Motor neuron (in vitro differentiated cells): ENCODE data around the gene KNTC1. TPM values are rescaled to one million over a fixed set of nuclear protein-coding genes. Genes with fewer than 3 reads are reported as not detected.
"Not testable (repeated sequence)": the region's sequence is repeated elsewhere in the genome, so short reads cannot be mapped to it uniquely, and the experiment has no call there.

Experiments used
- ATAC-seq, 8 experiments: fragments of 200-7000 bp; cut with Tn5 transposase; replicated peaks in 6 of 8; 2 replicates each; pipeline ENCODE4 v1.8.0; 2021; ENCODE audit warnings: mild to moderate bottlenecking in 8 of 8, moderate library complexity in 8 of 8
- H3K27ac ChIP-seq, 2 donors: fragments of 250-450 bp; sonication (Bioruptor Pico); 2 replicates each; pipeline ENCODE4 v1.9.0; 2021; ENCODE audit warnings: antibody characterized with exemption in 2 of 2, mild to moderate bottlenecking in 2 of 2, moderate library complexity in 1 of 2
- H3K4me1 ChIP-seq, 2 donors: fragments of 250-450 bp; sonication (Bioruptor Pico); replicated peaks in 1 of 2; 2 replicates each; pipeline ENCODE4 v1.6.1; 2021; ENCODE audit warnings: antibody characterized with exemption in 2 of 2, mild to moderate bottlenecking in 2 of 2, moderate library complexity in 1 of 2
- H3K4me3 ChIP-seq, 5 donors: fragments of 250-450 bp; sonication (Bioruptor Pico); 2 replicates each; pipeline ENCODE4 v1.9.0; 2021; ENCODE audit warnings: antibody characterized with exemption in 5 of 5, mild to moderate bottlenecking in 5 of 5, moderate library complexity in 4 of 5
- WGBS, 10 experiments: fragments of 450-650 bp; shearing (Covaris generic); methylation state at CpG; one replicate each; pipeline ENCODE4 v1.0.0; 2022; 5-methylcytosine and 5-hydroxymethylcytosine counted together
- in situ Hi-C, 9 experiments: fragments of 400-800 bp; cut with MboI; loops; one replicate each; pipeline ENCODE4 v1.15.0; 2021; ENCODE audit warnings: low sequenced_read_pairs in 9 of 9, low pct_unique_long_range_greater_than_20kb in 2 of 9; ENCODE audit not compliant: unreplicated experiment in 9 of 9
- total RNA-seq, 8 experiments: library from RNA; unstranded; fragments of 300-600 nt; gene quantifications; 2 replicates each; pipeline versions ENCODE4 v1.2.3 to v1.2.4, GENCODE V29; 2022

Gene KNTC1, protein sequence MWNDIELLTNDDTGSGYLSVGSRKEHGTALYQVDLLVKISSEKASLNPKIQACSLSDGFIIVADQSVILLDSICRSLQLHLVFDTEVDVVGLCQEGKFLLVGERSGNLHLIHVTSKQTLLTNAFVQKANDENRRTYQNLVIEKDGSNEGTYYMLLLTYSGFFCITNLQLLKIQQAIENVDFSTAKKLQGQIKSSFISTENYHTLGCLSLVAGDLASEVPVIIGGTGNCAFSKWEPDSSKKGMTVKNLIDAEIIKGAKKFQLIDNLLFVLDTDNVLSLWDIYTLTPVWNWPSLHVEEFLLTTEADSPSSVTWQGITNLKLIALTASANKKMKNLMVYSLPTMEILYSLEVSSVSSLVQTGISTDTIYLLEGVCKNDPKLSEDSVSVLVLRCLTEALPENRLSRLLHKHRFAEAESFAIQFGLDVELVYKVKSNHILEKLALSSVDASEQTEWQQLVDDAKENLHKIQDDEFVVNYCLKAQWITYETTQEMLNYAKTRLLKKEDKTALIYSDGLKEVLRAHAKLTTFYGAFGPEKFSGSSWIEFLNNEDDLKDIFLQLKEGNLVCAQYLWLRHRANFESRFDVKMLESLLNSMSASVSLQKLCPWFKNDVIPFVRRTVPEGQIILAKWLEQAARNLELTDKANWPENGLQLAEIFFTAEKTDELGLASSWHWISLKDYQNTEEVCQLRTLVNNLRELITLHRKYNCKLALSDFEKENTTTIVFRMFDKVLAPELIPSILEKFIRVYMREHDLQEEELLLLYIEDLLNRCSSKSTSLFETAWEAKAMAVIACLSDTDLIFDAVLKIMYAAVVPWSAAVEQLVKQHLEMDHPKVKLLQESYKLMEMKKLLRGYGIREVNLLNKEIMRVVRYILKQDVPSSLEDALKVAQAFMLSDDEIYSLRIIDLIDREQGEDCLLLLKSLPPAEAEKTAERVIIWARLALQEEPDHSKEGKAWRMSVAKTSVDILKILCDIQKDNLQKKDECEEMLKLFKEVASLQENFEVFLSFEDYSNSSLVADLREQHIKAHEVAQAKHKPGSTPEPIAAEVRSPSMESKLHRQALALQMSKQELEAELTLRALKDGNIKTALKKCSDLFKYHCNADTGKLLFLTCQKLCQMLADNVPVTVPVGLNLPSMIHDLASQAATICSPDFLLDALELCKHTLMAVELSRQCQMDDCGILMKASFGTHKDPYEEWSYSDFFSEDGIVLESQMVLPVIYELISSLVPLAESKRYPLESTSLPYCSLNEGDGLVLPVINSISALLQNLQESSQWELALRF (N-terminal part only)
- 10 to 100 TPM in 7 of 8 experiments, 1 to 10 TPM in 1; 6.4 to 60.1 (median 14.1) TPM for total RNA-seq

DNA sequence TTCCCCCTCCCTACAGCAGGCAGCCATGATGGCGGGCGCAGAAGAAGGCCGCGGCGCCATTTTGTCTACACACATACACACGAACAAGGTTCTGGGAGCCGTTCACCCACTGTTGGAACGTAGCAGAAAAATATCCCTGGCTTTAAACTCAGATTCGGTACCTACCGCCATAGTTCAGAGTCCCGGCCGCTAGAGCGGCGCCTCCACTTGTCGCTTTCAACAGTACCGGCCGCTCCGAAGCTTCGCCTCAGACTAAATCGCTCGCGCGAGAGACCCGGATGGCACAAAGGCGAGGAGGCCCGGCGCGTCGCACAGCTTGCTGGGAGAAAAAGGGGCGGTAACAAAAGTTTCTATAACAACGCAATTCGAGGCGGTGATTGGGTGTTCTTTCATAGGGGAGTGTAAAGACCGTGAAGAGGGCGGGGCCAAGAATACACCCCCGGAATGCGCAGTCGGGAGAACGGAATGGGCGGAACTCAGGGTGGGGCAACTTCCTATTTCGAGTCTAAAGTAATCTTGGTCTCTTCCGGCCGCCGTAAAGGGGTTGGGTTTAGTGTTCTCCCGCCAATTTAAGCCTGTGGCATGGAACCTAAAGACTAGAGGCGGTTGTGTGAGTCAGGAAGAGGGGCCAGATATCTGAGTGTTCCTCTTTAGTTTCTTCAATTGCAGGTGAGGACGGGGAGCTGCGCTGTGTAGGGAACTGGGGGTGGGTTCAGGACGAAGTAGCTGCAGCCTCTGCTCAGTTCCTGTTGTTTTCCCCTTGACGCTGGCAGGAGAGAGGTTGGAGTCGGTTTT is at the start of gene KNTC1, which contains the start of gene RSRC2:
KNTC1 (plus strand) TSS at position 567 of the 795 bp plus-strand sequence. CDS start 2,815 bp downstream, outside the sequence.
RSRC2 (minus strand) TSS at position 254 of the 795 bp plus-strand sequence; CDS start at position 171, 83 bp downstream.
- in situ Hi-C loops: no loop called here
- peak; percentile 87 to 97 (median 95) for ATAC-seq
- Histone ChIP-seq H3K27ac (peak within 1 kb of the TSS; percentile 100), H3K4me1 (peaks cover 7 to 23% of the 10 kb centered on the region in 2 donors), H3K4me3 (peak within 1 kb of the TSS; percentile 64 to 99 (median 85))
- WGBS, 10 experiments: 0 to 2% (median 1%) methylated on average over 8 to 27 of the region's 51 CpGs; no CpG with 5 or more reads in 3 of the 10 experiments

GRCh38 chr12:122480753-122481152 is 46.3 kb upstream of the KNTC1 start:
- in situ Hi-C loops: no loop called here
- H3K27ac ChIP-seq: no peak overlapping the region
- no peak for ATAC-seq
- H3K4me1 ChIP-seq: no peaks in the 10 kb centered on the region
- WGBS, 10 experiments: 75 to 100% (median 90%) methylated on average over 1 to 5 of the region's 8 CpGs; no CpG with 5 or more reads in 3 of the 10 experiments
- no peak overlapping the region for H3K4me3 ChIP-seq

DNA sequence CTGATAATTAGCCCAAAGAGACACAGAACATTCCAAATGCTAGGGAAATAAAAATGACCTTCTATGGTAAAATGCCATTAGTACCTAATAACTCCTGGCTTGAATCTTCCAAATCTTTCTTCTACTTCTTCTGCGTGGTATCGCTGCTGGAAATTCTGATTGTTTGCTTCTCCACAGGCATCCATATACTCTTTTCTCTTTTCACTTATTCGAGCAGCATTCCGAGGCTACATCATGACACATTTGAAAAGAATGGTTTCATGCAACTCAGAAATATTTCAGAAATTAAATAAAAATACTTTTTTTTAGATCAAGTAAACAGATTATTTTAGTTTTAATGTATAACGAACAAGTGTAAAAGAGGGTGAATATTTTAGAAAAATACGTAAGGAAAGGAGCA is 45.2 kb upstream of the KNTC1 start:
- no peaks in the 10 kb centered on the region for H3K4me1 ChIP-seq
- H3K4me3 ChIP-seq: no peak overlapping the region
- no peak overlapping the region for H3K27ac ChIP-seq
- no peak for ATAC-seq
- 87 to 100% (median 96%) methylated on average over 5 to 6 of the region's 6 CpGs for WGBS, 10 experiments
- in situ Hi-C loops: no loop called here

- WGBS, 10 experiments: 90 to 100% (median 100%) methylated on average over 1 to 4 of the region's 5 CpGs
- no peak for ATAC-seq
- no peak overlapping the region for H3K4me3 ChIP-seq
- in situ Hi-C loops: no loop called here
- H3K4me1 ChIP-seq: no peaks in the 10 kb centered on the region
- H3K27ac ChIP-seq: no peak overlapping the region
Measured at GRCh38 chr12:122483969-122484368, 43.1 kb upstream of the KNTC1 start.

DNA sequence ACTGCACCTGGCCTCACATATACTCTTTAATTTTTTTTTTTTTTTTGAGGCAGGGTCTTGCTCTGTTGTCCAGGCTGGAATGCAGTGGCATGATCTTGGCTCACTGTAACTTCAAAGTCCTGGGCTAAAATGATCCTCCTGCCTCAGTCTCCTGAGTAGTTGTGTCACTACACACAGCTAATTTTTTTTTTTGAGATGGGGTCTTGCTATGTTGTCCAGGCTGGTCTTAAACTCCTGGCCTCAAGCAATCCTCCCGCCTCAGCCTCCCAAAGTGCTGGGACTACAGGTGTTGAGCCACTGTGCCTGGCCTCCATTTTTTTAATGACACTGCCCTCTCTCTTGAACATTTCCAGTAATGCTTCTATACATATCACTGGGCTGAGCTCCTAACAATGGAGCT is 42.7 kb upstream of the KNTC1 start:
- ATAC-seq, H3K27ac ChIP-seq, in situ Hi-C loops, H3K4me1 ChIP-seq, H3K4me3 ChIP-seq: not testable (repeated sequence)
- 100% methylated on average over 1 of the region's 1 CpG; no CpG with 5 or more reads in 5 of the 10 experiments for WGBS, 10 experiments

GRCh38 chr12:122486360-122486759 is 40.7 kb upstream of the KNTC1 start:
- 86 to 100% (median 96%) methylated on average over 4 to 5 of the region's 6 CpGs; no CpG with 5 or more reads in 7 of the 10 experiments for WGBS, 10 experiments
- H3K4me1 ChIP-seq, ATAC-seq, H3K27ac ChIP-seq, H3K4me3 ChIP-seq, in situ Hi-C loops: not testable (repeated sequence)

- no peak for ATAC-seq
- in situ Hi-C loops: no loop called here
- Histone ChIP-seq H3K27ac (no peak overlapping the region), H3K4me3 (no peak overlapping the region), H3K4me1 (no peaks in the 10 kb centered on the region)
- WGBS, 10 experiments: 88 to 100% (median 100%) methylated on average over 1 to 6 of the region's 7 CpGs; no CpG with 5 or more reads in 1 of the 10 experiments
Measured at GRCh38 chr12:122486805-122487426, 40.1 kb upstream of the KNTC1 start.

DNA sequence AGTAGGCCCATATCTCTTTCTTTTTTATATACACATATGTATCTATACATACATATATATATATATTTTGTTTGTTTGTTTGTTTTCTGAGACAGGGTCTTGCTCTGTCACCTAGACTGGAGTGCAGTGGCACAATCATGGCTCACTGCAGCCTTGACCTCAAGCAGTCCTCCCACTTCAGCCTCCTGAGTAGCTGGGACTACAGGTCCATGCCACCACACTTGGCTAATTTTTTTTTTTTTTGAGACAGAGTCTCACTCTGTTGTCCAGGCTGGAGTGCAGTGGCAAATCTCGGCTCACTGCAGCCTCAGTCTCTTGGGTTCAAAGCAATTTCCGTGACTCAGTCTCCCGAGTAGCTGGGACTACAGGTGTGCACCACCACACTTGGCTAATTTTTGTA is 39.2 kb upstream of the KNTC1 start:
- H3K27ac ChIP-seq, H3K4me1 ChIP-seq, H3K4me3 ChIP-seq, ATAC-seq, in situ Hi-C loops: not testable (repeated sequence)
- 90 to 100% (median 100%) methylated on average over 1 to 3 of the region's 3 CpGs; no CpG with 5 or more reads in 5 of the 10 experiments for WGBS, 10 experiments

- ATAC-seq: no peak
- Histone ChIP-seq H3K4me3 (no peak overlapping the region), H3K4me1 (no peaks in the 10 kb centered on the region), H3K27ac (no peak overlapping the region)
- 84 to 100% (median 93%) methylated on average over 1 to 2 of the region's 2 CpGs; no CpG with 5 or more reads in 2 of the 10 experiments for WGBS, 10 experiments
- in situ Hi-C loops: no loop called here
Measured at GRCh38 chr12:122489038-122489437, 38.0 kb upstream of the KNTC1 start.

DNA sequence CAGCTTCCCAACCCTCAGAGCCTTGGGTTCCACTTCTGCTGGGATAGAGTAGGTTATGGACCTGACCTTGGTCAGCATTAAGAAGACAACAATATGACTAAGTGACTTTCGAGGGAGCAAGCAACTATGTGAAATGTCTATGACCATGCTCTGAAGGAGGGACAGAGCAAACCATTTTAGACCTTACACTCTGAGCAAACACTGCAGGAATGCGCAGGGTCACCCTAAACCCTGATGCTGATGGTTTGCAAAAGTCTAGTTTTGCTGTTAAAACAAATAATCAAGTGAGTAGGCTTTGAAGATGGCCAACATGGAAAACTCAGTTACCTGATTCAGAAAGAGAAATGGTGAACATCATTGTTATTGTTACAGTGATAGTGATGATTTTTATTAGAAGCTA is 35.1 kb upstream of the KNTC1 start:
- H3K4me3 ChIP-seq: no peak overlapping the region
- in situ Hi-C loops: no loop called here
- no peak for ATAC-seq
- WGBS, 10 experiments: 71 to 100% (median 100%) methylated on average over 1 to 2 of the region's 2 CpGs; no CpG with 5 or more reads in 3 of the 10 experiments
- no peak overlapping the region for H3K27ac ChIP-seq
- H3K4me1 ChIP-seq: no peaks in the 10 kb centered on the region

GRCh38 chr12:122493222-122493621 is 33.8 kb upstream of the KNTC1 start:
- ATAC-seq, in situ Hi-C loops, H3K4me3 ChIP-seq, H3K27ac ChIP-seq, H3K4me1 ChIP-seq: not testable (repeated sequence)
- WGBS, 10 experiments: 60 to 100% (median 89%) methylated on average over 2 to 6 of the region's 6 CpGs; no CpG with 5 or more reads in 2 of the 10 experiments
